Forelimb muscle (tissue), 1 donor: ENCODE data around the gene MBOAT1. TPM values are rescaled to one million over a fixed set of nuclear protein-coding genes. Genes with fewer than 3 reads are reported as not detected.

Experiments
- DNase-seq: peaks from one replicate; pipeline ENCODE4 v3.0.0-alpha.2; 2013; ENCODE audit warnings: low read depth
- polyA plus RNA-seq: library from polyadenylated mRNA; unstranded; fragments of 120-200 nt; gene quantifications from one replicate; pipeline ENCODE4 v1.2.1, GENCODE V29; 2013; ENCODE audit not compliant: insufficient read length

The MBOAT1 gene
- polyA plus RNA-seq, 1 donor, result 3.8 TPM

- no peak for DNase-seq
These were observed 109.7 kb downstream of the MBOAT1 start for GRCh38 chr6:20102397-20103073.

- DNase-seq, result no peak
These were observed 113.1 kb downstream of the MBOAT1 start for GRCh38 chr6:20099156-20099555.

- no peak for DNase-seq
These were observed 113.9 kb downstream of the MBOAT1 start for GRCh38 chr6:20098267-20098876.

- DNase-seq, result no peak
These were observed 115.7 kb downstream of the MBOAT1 start for GRCh38 chr6:20096536-20096935.

GRCh38 chr6:20095436-20095835, 116.8 kb downstream of the MBOAT1 start:
- DNase-seq, result no peak

- DNase-seq, result peak; percentile 29
These were observed 120.2 kb downstream of the MBOAT1 start for GRCh38 chr6:20092071-20092566.

GRCh38 chr6:20086992-20087391, 125.3 kb downstream of the MBOAT1 start:
- no peak for DNase-seq

GRCh38 chr6:20085817-20086216, 126.5 kb downstream of the MBOAT1 start:
- DNase-seq, result no peak

- no peak for DNase-seq
These were observed 127.9 kb downstream of the MBOAT1 start for GRCh38 chr6:20084411-20084810.

- DNase-seq, result no peak
These were observed 140.3 kb downstream of the MBOAT1 start for GRCh38 chr6:20071998-20072397.

GRCh38 chr6:20070047-20070446, 142.2 kb downstream of the MBOAT1 start:
- DNase-seq, result no peak

- DNase-seq, result no peak
These were observed 143.2 kb downstream of the MBOAT1 start for GRCh38 chr6:20069021-20069522.

- DNase-seq, result no peak
These were observed 143.8 kb downstream of the MBOAT1 start for GRCh38 chr6:20068421-20068988.

GRCh38 chr6:20061952-20062351, 150.3 kb downstream of the MBOAT1 start:
- no peak for DNase-seq

- no peak for DNase-seq
These were observed 152.0 kb downstream of the MBOAT1 start for GRCh38 chr6:20060252-20060651.

GRCh38 chr6:20058912-20059311, 153.4 kb downstream of the MBOAT1 start:
- no peak for DNase-seq

GRCh38 chr6:20058121-20058905, 154.0 kb downstream of the MBOAT1 start:
- no peak for DNase-seq

- DNase-seq, result peak; percentile 14
These were observed 155.8 kb downstream of the MBOAT1 start for GRCh38 chr6:20056350-20056992.

- DNase-seq, result no peak
These were observed 156.4 kb downstream of the MBOAT1 start for GRCh38 chr6:20055916-20056315.
